ENCODE data around the gene TRIM26. TPM values are rescaled to one million over a fixed set of nuclear protein-coding genes. Genes with fewer than 3 reads are reported as not detected.

TRIM26 gene
- total RNA-seq, 4 donors from 2014 or later = 40.4 to 57.4 (median 50.7) TPM

DNA sequence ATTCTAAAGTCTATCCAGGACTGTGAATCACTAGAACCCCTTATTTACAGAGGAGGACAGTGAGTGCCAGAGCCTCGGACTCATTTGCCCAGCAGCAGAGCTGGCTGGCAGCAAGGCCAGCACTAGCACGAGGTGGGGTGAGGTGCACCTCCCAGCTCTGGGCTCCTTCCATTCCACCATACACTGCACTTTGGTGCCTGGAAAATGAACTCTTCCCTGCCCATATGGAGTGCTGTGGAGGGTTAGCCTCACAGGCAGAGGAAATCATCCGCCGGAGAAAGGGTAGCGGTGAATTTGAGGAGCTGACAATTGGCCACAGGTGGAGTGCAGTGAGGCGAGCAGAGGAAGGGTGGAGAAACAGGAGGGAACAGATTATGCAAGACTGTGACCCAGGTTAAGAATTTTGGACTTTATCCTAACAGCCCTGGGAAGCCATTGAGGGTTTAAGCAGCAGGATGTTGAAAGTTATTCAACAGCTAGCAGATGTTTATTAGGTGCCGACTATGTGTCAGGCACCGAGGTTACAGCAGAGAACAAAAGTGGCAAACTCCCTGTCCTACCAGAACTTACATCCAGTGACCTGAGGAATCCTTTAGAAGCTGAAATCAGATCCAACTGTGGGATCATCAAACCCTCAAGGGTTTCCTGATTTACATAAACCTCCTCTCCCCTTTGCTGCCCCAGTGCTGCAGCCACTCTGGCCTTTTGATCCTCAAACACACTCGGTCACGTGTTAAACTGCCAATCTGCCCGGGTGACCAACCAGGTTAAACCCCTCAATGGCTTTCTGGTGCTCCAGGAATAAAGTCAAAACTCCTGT, 6.2 kb downstream of the TRIM26 start:
- peak in 1 of 2 donors; percentile 23 for DNase-seq (ENCODE audit: low spot score in 2 of 2)
- no peak overlapping the region for H3K4me3 ChIP-seq (ENCODE audit: low read depth, poor library complexity, severe bottlenecking)
- intact Hi-C loops (cut with DNase I; ENCODE audit: low total_unique reads) = no loop called here
- WGBS, 2 donors = 33 to 34% methylated on average over 11 of the region's 11 CpGs
- TF ChIP-seq, protein P1, sequence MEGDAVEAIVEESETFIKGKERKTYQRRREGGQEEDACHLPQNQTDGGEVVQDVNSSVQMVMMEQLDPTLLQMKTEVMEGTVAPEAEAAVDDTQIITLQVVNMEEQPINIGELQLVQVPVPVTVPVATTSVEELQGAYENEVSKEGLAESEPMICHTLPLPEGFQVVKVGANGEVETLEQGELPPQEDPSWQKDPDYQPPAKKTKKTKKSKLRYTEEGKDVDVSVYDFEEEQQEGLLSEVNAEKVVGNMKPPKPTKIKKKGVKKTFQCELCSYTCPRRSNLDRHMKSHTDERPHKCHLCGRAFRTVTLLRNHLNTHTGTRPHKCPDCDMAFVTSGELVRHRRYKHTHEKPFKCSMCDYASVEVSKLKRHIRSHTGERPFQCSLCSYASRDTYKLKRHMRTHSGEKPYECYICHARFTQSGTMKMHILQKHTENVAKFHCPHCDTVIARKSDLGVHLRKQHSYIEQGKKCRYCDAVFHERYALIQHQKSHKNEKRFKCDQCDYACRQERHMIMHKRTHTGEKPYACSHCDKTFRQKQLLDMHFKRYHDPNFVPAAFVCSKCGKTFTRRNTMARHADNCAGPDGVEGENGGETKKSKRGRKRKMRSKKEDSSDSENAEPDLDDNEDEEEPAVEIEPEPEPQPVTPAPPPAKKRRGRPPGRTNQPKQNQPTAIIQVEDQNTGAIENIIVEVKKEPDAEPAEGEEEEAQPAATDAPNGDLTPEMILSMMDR (IDR thresholded peaks at IDR 0.05) = no peak
- no peak for TF ChIP-seq POLR2A (IDR thresholded peaks at IDR 0.05)

DNA sequence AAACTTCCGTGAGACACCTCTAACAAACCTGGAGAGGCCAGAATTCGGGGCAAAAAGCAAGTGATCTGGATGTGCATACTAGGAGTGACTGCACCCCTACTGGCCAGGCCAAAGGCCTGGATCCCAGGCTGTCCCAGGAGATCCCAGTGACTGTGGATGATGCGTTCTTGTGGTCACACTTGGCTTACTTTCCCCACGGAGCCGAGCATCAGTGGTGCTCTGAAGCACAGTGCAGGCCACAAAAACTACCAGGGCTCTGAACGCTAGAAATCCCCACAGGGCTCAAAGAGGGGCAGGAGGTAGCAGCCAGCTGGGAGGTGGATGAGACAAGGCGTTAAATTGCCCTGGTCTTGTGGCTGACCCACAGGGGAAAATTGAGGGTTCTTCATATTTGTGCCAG, 7.1 kb downstream of the TRIM26 start:
- 69 to 70% methylated on average over 7 of the region's 7 CpGs for WGBS, 2 donors
- intact Hi-C loops (cut with DNase I; ENCODE audit: low total_unique reads) = no loop called here
- DNase-seq (ENCODE audit: low spot score in 2 of 2) = no peak

DNA sequence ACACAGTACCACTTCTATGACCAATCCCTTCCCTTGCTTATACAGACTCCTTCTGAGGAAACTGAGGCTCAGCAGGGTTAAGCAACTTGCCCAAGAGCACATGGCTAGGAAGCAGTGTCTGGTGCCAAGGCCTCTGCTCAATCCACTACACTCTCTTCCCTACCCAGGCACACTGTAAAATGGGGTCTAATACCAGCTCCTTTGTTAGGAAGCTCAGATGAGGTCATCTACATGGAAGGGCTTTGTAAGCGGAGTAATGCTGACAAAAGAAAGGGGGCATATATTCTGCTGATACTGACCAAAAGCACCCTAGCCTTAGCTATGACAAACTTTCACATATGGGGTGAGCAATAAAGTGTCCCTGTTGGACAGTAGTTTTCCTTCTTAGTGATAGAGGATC, 9.1 kb downstream of the TRIM26 start:
- intact Hi-C loops (cut with DNase I; ENCODE audit: low total_unique reads) = no loop called here
- TF ChIP-seq, protein P1 (IDR thresholded peaks at IDR 0.05) = no peak
- no peak for TF ChIP-seq POLR2A (IDR thresholded peaks at IDR 0.05)
- H3K4me3 ChIP-seq (ENCODE audit: low read depth, poor library complexity, severe bottlenecking) = no peak overlapping the region
- DNase-seq (ENCODE audit: low spot score in 2 of 2) = no peak
- 100% methylated on average over 1 of the region's 1 CpG for WGBS, 2 donors

More for the DNA sequence above, 7.1 kb downstream of the TRIM26 start:
- H3K4me3 ChIP-seq (ENCODE audit: low read depth, poor library complexity, severe bottlenecking) = no peak overlapping the region
- TF ChIP-seq POLR2A (IDR thresholded peaks at IDR 0.05) = no peak
- TF ChIP-seq, protein P1 (IDR thresholded peaks at IDR 0.05) = no peak

DNA sequence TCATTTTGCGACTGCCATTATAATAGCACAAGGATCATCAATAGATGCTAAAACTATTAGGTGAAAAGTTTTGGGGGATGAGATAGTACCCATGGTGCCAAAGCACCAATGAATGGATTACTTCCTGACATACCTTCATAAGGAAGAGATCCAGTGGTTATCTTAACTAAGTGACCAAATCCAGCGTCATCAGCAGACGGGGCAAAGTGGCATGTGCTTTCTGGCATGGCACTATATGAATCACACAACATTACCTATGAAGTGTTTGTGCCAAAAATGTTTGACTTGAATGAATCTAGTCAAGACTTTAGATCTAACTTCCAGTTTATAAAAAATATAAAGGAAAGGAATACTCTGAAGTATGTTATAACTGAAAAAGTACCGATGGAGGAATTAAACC, 10.8 kb downstream of the TRIM26 start:
- TF ChIP-seq, protein P1 (IDR thresholded peaks at IDR 0.05) = no peak
- no peak for TF ChIP-seq POLR2A (IDR thresholded peaks at IDR 0.05)
- intact Hi-C loops (cut with DNase I; ENCODE audit: low total_unique reads) = no loop called here
- 79 to 81% methylated on average over 4 of the region's 4 CpGs for WGBS, 2 donors
- DNase-seq (ENCODE audit: low spot score in 2 of 2) = no peak
- H3K4me3 ChIP-seq (ENCODE audit: low read depth, poor library complexity, severe bottlenecking) = no peak overlapping the region

DNA sequence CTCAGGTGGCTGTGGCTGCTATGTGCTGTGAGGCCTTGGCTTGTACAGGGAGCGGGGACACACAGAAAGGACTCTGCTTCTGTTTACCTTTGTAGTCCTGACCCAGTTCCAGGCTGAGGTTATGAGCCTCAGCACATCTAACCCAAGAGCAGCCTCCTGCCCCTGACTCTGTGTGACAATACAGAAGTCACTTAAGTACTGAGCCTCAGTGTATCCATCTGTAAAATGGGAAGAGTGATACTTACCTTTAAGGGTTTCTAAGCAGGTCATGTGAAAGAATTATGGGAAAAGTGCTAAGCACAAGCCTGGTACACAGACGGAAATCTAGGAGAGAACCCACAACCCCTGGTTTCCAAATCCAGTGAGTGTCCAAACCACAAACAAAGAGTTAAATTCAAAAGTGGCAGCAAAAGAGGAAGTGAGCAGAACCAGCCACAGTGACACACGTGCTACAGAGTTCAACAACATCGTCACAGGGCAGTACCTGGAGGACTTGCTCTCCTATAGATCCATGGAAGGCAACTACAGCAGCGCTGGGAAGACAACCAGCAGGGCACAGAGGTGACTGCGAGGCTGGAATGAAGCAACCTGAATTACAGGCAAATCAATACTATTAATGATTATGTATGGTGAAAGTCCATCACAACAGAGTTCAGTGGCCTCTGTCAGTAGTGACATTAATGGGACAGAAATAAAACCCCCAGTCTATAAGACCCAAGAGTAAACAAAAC, 12.5 kb downstream of the TRIM26 start:
- DNase-seq (ENCODE audit: low spot score in 2 of 2) = no peak
- TF ChIP-seq, protein P1 (IDR thresholded peaks at IDR 0.05) = no peak
- no peak for TF ChIP-seq POLR2A (IDR thresholded peaks at IDR 0.05)
- no peak overlapping the region for H3K4me3 ChIP-seq (ENCODE audit: low read depth, poor library complexity, severe bottlenecking)
- intact Hi-C loops (cut with DNase I; ENCODE audit: low total_unique reads) = no loop called here
- WGBS, 2 donors = 75 to 78% methylated on average over 6 of the region's 6 CpGs

Measured in lower leg skin (tissue), 4 donors.